Endothelial cell of umbilical vein (primary cell): ENCODE data around the gene PELI2. TPM values are rescaled to one million over a fixed set of nuclear protein-coding genes. Genes with fewer than 3 reads are reported as not detected.

Experiments
- BruUV-seq: library from RNA; stranded (reverse); fragments of 400-500 nt; replicated peaks from 2 replicates; lab custom pipeline; 2021; lab: Mats Ljungman, UMichigan
- CTCF ChIA-PET: fragments of 300-600, 350-600 bp; sonication (Branson Sonifier 250); formaldehyde crosslinking; loops from one replicate; lab custom pipeline; 2021; ENCODE audit warnings: antibody characterized with exemption, inconsistent platforms; lab: Charles Lee
- POLR2A ChIA-PET: fragments of 300-600, 350-600 bp; sonication (Branson Sonifier 250); formaldehyde crosslinking; loops from one replicate; lab custom pipeline; 2021; ENCODE audit warnings: antibody characterized with exemption, inconsistent platforms; lab: Charles Lee
- DNase-seq: peaks from one replicate; pipeline ENCODE4 v3.0.0-alpha.2; 2011; ENCODE audit warnings: low read depth, low spot score
- FAIRE-seq: peaks from 2 replicates; lab custom pipeline; 2011; peaks lifted over from hg19 to GRCh38; lab: Jason Lieb, UNC
- H2AFZ ChIP-seq: 2 replicates; pipeline ENCODE4 v1.6.0; 2012; ENCODE audit warnings: low read depth, low read length, control low read depth, inconsistent platforms
- H3K27ac ChIP-seq: 2 replicates; pipeline ENCODE4 v1.5.1; 2011; ENCODE audit warnings: low read depth, mild to moderate bottlenecking, control low read depth, low read length, moderate library complexity; ENCODE audit not compliant: insufficient read depth
- H3K27me3 ChIP-seq, 2 experiments: 2 replicates each; pipeline versions ENCODE4 v1.6.0 to v1.6.1; 2011; ENCODE audit warnings: low read length in 2 of 2, mixed read lengths in 1 of 2; ENCODE audit not compliant: control insufficient read depth in 2 of 2, insufficient read depth in 2 of 2
- H3K36me3 ChIP-seq, 2 experiments: 2 replicates in 1 of 2; 3 replicates in 1 of 2; pipeline ENCODE4 v1.5.1; 2011; ENCODE audit warnings: low read length in 2 of 2, mild to moderate bottlenecking in 1 of 2, moderate library complexity in 1 of 2; ENCODE audit not compliant: control insufficient read depth in 2 of 2, insufficient read depth in 2 of 2; ENCODE audit errors: extremely low read depth in 1 of 2
- H3K4me1 ChIP-seq: 3 replicates; pipeline ENCODE4 v1.5.1; 2011; ENCODE audit warnings: mild to moderate bottlenecking, low read length; ENCODE audit not compliant: control insufficient read depth, insufficient read depth; ENCODE audit errors: extremely low read depth
- H3K4me2 ChIP-seq: 2 replicates; pipeline ENCODE4 v1.6.1; 2011; ENCODE audit warnings: low read length, control low read depth, mixed read lengths; ENCODE audit not compliant: insufficient read depth
- H3K4me3 ChIP-seq, 3 experiments: fragments of 200-600 bp in 1 of 3; sonication (generic), shearing (Covaris generic) in 1 of 3; replicated peaks in 1 of 3; 2 replicates each; pipeline ENCODE4 v1.5.1; 2011 to 2016; ENCODE audit warnings: control low read depth in 3 of 3, low read length in 3 of 3, mild to moderate bottlenecking in 2 of 3, inconsistent platforms in 1 of 3, low read depth in 1 of 3, moderate library complexity in 1 of 3; ENCODE audit not compliant: insufficient read depth in 1 of 3
- H3K79me2 ChIP-seq: 2 replicates; pipeline ENCODE4 v1.6.0; 2012; ENCODE audit warnings: low read length, inconsistent platforms; ENCODE audit not compliant: control insufficient read depth, insufficient read depth
- H3K9ac ChIP-seq: replicated peaks from 2 replicates; pipeline ENCODE3; 2011; ENCODE audit warnings: low read length, control low read depth; ENCODE audit not compliant: insufficient read depth; ENCODE audit errors: extremely low read depth
- H3K9me1 ChIP-seq: replicated peaks from 3 replicates; pipeline ENCODE4 v1.6.0; 2011; ENCODE audit warnings: mild to moderate bottlenecking, low read length; ENCODE audit not compliant: control insufficient read depth, insufficient read depth; ENCODE audit errors: extremely low read depth
- H3K9me3 ChIP-seq: replicated peaks from 2 replicates; pipeline ENCODE4 v1.5.1; 2012; ENCODE audit warnings: low read length, inconsistent platforms; ENCODE audit not compliant: control insufficient read depth, insufficient read depth
- H4K20me1 ChIP-seq: replicated peaks from 2 replicates; pipeline ENCODE3; 2011; ENCODE audit warnings: mild to moderate bottlenecking, low read length; ENCODE audit not compliant: control insufficient read depth, insufficient read depth; ENCODE audit errors: extremely low read depth
- EZH2 ChIP-seq: IDR thresholded peaks from 2 replicates; pipeline ENCODE4 v1.6.1; 2012; ENCODE audit warnings: borderline replicate concordance, low read depth, mild to moderate bottlenecking, moderate library complexity, low read length, inconsistent platforms; ENCODE audit not compliant: severe bottlenecking
- FOS ChIP-seq: IDR thresholded peaks from 2 replicates; pipeline ENCODE4 v1.6.1; 2011; ENCODE audit warnings: mild to moderate bottlenecking, low read length, moderate library complexity, borderline replicate concordance; ENCODE audit not compliant: insufficient read depth
- GATA2 ChIP-seq: IDR thresholded peaks from 2 replicates; pipeline ENCODE4 v1.7.0; 2011; ENCODE audit warnings: low read depth, mild to moderate bottlenecking, moderate library complexity, mixed read lengths, low read length; ENCODE audit not compliant: insufficient read length, insufficient read depth
- JUN ChIP-seq: IDR thresholded peaks from 2 replicates; pipeline ENCODE4 v1.6.1; 2011; ENCODE audit warnings: borderline replicate concordance, low read depth; ENCODE audit not compliant: insufficient read length, insufficient read depth
- MAX ChIP-seq: IDR thresholded peaks from 2 replicates; pipeline ENCODE4 v1.6.1; 2011; ENCODE audit not compliant: insufficient read depth, insufficient read length
- MYC ChIP-seq: IDR thresholded peaks from one replicate; pipeline ENCODE4 v1.6.1; 2011; ENCODE audit warnings: mild to moderate bottlenecking, low read depth, low read length
- POLR2A ChIP-seq: IDR thresholded peaks from 2 replicates; pipeline ENCODE4 v1.6.1; 2012; ENCODE audit warnings: low read depth, mild to moderate bottlenecking, control low read depth, low read length
- POLR2AphosphoS5 ChIP-seq: IDR thresholded peaks from 2 replicates; pipeline ENCODE4 v1.6.1; 2012; ENCODE audit warnings: low read depth, mild to moderate bottlenecking, control low read depth, low read length, moderate library complexity; ENCODE audit not compliant: insufficient read depth
- dilution Hi-C: fragments of 300-500 bp; cut with MboI; formaldehyde crosslinking; loops from one replicate; pipeline ENCODE4 v1.15.0; 2019; ENCODE audit warnings: low sequenced_read_pairs; ENCODE audit not compliant: extremely low pct_ligation_motif_present
- intact Hi-C: fragments of 100-400 bp; cut with micrococcal nuclease; formaldehyde crosslinking; loops from one replicate; pipeline ENCODE4 v1.10.0; 2022
- polyA plus RNA-seq, 4 experiments: library from polyadenylated mRNA; depleted of rRNA in 3 of 4; stranded (reverse) in 3 of 4; unstranded in 1 of 4; fragments of >200 nt; gene quantifications; 2 replicates each; pipeline versions ENCODE4 v1.2.1 to v1.2.3, GENCODE V29; 2011 to 2012; ENCODE audit warnings: missing spikeins in 1 of 4
- total RNA-seq: library from RNA; stranded (reverse); gene quantifications from 2 replicates; pipeline ENCODE4 v1.2.3, GENCODE V29; 2021
- TF ChIP-seq, protein P1 (sequence below), 2 donors: IDR thresholded peaks; 1 replicate in 1 of 2; 2 replicates in 1 of 2; pipeline ENCODE4 v1.5.1; 2011; ENCODE audit warnings: low read length in 2 of 2, mild to moderate bottlenecking in 2 of 2, moderate library complexity in 2 of 2, control low read depth in 1 of 2, inconsistent platforms in 1 of 2, low read depth in 1 of 2; ENCODE audit not compliant: insufficient read depth in 1 of 2; ENCODE audit errors: extremely low read depth in 1 of 2

Gene PELI2
- total and polyA plus RNA-seq, 2 donors (not counting 3 experiments of a cell fraction or from before 2014, with no cell fraction given): 11.5 to 13.0 TPM

- Histone ChIP-seq H3K9me1 (no peaks in the 10 kb centered on the region), H4K20me1 (no peaks in the 10 kb centered on the region), H3K36me3 (no peaks in the 10 kb centered on the region), H3K79me2 (no peaks in the 10 kb centered on the region), H3K4me2 (no peak overlapping the region), H3K27me3 (no peaks in the 10 kb centered on the region), H3K27ac (no peak overlapping the region), H3K9me3 (no peaks in the 10 kb centered on the region), H3K4me1 (peaks cover 29% of the 10 kb centered on the region), H3K9ac (no peak overlapping the region), H2AFZ (no peak overlapping the region), H3K4me3 (no peak overlapping the region)
- no peak for DNase-seq
- BruUV-seq: no TSS peak
- TF ChIP-seq POLR2A (no peak), EZH2 (no peak), FOS (no peak), POLR2AphosphoS5 (no peak), JUN (no peak), MYC (no peak), GATA2 (no peak), MAX (no peak)
- TF ChIP-seq, protein P1, sequence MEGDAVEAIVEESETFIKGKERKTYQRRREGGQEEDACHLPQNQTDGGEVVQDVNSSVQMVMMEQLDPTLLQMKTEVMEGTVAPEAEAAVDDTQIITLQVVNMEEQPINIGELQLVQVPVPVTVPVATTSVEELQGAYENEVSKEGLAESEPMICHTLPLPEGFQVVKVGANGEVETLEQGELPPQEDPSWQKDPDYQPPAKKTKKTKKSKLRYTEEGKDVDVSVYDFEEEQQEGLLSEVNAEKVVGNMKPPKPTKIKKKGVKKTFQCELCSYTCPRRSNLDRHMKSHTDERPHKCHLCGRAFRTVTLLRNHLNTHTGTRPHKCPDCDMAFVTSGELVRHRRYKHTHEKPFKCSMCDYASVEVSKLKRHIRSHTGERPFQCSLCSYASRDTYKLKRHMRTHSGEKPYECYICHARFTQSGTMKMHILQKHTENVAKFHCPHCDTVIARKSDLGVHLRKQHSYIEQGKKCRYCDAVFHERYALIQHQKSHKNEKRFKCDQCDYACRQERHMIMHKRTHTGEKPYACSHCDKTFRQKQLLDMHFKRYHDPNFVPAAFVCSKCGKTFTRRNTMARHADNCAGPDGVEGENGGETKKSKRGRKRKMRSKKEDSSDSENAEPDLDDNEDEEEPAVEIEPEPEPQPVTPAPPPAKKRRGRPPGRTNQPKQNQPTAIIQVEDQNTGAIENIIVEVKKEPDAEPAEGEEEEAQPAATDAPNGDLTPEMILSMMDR (IDR thresholded peaks at IDR 0.05; ENCODE audit: extremely low read depth in 1 of 2, insufficient read depth in 1 of 2, low read depth in 1 of 2, low read length in 2 of 2): no peak
- no peak for FAIRE-seq
- dilution Hi-C loops: no loop called here
- CTCF ChIA-PET: interaction anchor here (1.3 to 1.4 kb wide), 2 partner anchors 11 to 71 kb away, joined by 3 read pairs; no protein-coding TSS in a partner anchor
- POLR2A ChIA-PET: no interaction called here
- intact Hi-C loops: no loop called here
These were observed 150.5 kb downstream of the PELI2 start for GRCh38 chr14:56268673-56269072.
